Stimulated activated CD4-positive, alpha-beta T cell treated with anti-CD3 and anti-CD28 coated beads, Interleukin-4, amount 100 ng/mL, for 24 hours (primary cell): ENCODE measurements around the gene MICU2.

ENCODE experiments used
- DNase-seq: peaks from one replicate; pipeline ENCODE4 v3.0.0-alpha.2; 2020

Gene MICU2, protein sequence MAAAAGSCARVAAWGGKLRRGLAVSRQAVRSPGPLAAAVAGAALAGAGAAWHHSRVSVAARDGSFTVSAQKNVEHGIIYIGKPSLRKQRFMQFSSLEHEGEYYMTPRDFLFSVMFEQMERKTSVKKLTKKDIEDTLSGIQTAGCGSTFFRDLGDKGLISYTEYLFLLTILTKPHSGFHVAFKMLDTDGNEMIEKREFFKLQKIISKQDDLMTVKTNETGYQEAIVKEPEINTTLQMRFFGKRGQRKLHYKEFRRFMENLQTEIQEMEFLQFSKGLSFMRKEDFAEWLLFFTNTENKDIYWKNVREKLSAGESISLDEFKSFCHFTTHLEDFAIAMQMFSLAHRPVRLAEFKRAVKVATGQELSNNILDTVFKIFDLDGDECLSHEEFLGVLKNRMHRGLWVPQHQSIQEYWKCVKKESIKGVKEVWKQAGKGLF

DNA sequence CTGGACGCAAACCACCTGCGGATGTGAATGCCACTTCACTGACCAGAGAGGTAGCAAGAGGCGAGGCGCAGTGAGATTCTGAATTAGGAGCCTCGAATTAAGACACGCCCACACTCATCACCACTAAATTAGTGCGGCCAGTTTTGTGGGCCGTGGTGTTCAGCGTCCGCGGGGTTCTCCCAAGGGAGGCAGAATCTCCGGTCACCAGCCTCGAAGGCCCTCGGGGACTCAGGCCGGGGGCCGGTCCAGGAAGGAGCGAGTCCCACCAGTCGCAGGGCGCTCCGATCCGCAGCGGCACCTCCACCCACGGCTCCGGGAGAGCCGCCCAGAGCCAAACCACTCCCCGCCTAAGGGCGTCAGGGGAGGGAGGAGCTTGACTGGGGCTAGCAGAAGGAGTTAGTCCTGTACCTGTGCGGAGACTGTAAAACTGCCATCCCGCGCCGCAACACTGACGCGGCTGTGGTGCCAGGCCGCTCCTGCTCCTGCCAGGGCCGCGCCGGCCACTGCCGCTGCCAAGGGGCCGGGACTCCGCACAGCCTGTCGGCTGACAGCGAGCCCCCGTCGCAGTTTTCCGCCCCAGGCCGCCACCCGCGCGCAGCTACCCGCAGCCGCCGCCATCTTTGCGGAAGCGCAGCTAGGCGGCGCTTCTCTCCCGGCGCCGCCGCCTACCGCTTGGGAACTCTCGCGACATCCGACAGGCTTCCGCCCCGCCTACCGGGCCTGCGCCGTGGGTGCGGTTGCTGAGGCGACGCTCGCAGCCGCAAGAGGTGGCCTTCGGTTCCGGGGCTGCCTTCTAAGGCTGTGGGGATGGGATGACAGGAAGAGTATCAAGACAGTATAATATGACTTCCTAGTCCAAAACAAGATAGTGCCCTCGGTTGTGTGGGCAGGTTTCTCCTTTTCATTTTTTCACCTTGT lies at the start of gene MICU2:
Gene MICU2, minus strand, starts transcription at position 640 of the 918 bp plus-strand sequence. Its CDS starts 22 bp downstream, at position 618.
- DNase-seq, result peak; percentile 95

DNA sequence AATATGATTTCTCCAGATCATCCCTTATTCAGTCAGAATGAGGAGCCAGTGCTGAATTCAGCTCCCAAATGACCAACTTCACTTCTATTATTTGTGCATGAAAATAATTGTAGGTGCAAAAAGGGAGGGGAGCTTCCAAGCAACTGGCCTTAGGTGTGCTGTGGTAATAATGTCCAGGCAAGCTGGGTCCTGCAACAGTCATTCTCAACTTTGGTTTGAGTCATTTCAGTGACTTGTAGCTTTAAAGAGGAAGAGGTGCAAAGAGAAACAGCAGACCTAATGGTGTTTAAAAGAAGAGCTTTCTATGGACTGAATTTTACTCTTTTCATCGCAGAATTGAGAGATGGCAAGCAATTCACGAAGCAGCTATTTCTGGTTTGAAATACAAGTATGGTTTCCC lies 37.7 kb upstream of the MICU2 start:
- no peak for DNase-seq

DNA sequence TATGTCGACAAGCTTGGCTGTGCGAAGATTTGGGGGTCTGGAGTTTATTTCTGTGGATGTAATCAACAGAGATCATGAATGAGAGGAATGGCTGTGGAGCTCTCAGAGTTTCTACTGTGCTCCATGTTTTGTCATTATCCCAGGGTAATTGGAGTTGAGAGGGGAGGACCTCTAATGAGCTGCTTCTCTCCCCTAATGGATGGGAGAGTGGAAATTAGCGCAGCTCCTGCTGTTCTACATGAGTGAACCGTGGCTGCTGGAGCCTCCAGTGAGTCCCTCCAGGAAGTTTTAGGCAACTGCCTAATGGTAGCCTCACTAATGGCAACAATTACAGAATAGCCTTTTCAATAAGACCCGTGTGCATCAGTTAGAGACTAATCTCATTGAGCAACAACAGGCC lies 35.6 kb upstream of the MICU2 start:
- no peak for DNase-seq

DNA sequence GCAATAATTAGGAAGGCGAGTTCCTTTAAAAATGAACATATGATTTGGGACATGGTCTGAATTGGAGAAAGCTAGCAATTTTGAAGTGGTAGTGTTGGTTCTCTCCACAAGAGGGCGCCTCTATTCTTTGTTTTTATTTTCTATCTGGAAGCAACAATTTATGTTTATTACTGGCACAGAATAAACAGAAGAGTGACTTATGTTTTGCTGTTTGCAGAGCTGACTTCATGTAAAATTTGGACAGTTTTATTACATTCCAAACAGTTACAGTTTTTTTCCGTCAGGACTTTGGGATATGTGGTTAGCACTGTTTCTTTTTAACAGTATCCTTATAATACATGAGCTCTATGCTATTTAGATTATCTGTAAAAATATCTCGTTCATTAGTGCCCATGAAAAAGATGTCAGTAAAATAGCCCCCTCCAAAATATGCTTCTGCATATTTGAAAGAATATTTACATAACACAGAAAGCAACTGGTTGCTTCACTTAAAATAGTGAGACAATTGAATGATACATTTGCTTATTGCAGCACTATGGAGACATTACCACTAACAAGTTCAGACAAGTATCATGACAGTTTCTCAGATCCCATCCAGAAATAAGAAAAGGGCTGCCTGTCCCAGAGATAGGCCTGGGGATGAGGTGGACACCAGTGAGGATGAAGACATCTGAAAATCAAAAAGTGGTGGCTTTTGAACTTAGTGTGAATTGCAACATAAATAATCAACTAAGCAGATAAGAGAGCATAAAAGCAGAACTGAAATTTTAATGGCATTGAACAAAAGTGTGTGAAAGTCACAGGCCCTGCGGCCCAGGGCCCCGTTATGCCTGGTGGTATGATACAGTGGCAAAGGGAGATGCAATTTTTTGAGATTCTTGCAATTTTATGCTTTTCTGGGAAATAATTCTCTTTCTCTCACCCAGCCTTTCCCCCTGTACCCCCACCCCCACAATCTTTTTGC lies 34.6 kb upstream of the MICU2 start:
- DNase-seq, result peak; percentile 29

DNA sequence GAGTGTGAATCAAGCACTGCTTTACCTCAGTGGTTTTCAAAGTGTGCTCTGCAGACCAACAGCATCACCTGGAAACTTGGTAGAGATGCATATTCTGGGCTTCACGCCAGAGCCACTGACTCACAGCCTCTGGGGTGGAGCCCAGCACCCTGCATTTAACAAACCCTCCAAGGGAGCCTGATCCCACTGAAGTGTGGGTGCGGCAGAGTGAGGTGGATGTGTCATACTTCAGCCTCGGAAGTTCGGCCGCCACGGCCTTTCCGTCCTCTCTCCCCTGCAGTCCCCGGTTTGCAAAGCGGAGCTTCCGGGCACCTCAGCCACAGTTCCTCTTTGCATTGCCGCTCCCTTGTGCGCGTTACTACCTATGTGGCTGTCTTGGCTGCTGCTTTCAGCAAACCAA lies 33.3 kb upstream of the MICU2 start:
- DNase-seq, result peak; percentile 21

DNA sequence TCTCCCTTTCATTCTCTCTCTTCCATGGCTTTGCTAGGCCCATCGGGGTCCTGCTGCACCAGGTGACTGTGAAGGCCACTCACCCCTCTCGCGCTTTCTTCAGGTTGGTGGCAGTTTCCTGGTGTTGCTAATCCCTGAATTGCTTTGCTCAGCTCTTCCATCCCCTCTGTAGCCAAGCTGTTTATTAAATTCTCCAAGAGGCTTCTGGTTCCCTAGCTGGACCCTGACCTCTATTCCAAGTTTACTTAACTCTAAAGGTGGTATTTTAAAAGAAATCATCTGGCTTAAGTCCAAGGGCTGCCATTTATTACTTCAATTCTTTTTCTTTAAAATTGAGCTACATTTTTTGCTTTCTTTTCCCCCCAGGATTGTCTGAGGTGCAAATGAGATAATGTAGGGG lies 32.7 kb upstream of the MICU2 start:
- DNase-seq, result no peak

DNA sequence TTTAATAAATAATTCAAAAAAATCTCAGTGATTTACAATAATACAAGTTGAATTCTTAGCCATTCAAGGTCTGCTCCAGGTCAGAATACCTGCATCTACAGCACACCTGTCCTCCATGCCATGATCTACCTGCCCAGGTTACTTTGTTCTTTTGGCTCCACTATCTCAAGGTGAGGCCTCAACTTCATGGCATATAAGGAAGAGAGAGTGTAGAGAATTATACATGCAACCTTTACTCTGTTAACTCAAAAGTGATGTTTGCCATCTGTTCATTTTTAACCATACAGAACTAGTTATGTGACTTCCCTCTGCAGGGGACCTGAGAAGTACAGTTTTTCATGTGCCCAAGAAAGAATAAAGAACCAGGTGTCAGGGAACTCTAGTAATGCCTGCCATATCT lies 28.2 kb upstream of the MICU2 start:
- DNase-seq, result no peak

DNA sequence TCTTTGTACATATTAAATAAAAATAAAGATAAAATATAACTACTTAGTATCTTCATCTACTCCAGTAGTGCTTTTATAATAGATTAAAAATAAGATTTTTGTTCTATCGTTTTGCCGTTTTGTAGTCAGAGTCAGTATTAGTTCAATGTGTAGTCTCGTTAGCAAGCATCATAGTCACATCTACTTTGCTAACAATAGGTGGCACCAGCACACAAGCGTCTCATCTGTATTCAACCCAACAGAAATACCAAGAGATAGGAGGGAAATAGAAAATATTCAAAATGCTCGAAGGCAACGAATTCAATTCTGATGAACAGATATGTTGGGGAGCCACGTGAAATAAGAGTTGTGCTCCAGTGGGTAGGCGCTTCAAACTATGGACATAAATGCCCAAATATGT lies 21.4 kb upstream of the MICU2 start:
- no peak for DNase-seq

DNA sequence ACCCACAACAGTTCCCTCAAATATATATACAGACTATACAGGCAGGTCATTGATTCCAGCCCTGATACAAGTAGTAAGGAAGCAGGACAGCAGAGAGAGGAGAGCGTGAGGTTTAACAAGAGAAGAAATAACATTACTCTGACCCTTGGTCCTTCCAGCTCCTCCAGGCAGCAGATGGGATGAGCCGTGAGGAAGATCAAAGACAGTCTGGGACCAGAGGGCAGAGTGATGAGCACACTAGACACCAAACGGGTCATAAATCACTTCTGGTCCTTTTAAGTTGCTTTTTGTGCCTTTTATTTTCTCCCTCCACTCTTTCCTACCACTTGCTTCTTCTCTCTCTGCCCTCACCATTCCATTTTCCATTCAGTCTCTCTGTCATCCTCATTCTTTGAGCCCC lies 16.9 kb upstream of the MICU2 start:
- DNase-seq, result no peak

DNA sequence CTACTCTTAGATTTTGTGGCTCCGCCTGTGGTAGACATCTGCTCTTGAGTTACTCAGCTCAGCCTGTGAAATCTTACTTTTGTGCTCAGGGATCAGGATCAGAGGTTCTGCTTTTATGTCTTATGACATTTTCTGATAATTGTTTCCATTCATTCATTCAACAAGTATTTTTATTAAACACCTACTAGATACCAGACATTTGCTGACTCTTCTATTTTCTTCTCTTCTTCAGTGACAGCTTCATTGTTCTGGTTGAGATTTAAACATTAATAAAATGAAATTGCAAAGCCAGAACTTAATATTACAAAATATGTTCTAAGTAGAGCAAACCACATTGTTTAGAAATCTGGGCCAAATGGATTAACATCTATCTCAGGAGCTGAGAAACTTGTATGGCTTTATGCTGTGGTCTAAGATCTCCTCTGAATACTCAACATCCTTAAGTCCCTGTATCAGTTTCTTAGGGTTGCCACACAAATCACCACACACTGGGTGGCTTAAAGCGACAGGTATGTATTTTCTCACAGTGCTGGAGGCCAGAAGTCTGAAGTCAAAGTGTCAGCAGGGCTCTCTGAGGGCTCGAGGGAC lies 15.8 kb upstream of the MICU2 start:
- DNase-seq, result no peak

DNA sequence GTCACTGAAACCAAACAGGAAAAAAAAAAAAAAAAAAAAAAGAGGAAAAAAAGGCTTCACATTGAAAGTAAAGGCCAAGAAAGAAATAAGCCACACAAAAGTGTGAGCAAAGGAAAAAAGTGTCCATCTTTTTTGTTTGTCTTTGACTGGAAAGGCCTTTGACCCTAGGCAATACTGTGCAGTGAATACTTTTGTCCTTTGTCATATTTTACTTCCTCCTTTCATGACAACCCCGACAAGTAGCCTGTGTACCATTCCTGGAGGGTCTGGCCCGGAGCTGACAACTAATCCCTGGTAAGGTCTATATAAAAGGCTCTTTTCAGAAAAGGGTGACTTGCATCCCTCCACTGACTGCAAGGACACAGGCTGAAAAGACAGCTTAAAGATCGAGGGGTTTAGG lies 12.9 kb upstream of the MICU2 start:
- no peak for DNase-seq

DNA sequence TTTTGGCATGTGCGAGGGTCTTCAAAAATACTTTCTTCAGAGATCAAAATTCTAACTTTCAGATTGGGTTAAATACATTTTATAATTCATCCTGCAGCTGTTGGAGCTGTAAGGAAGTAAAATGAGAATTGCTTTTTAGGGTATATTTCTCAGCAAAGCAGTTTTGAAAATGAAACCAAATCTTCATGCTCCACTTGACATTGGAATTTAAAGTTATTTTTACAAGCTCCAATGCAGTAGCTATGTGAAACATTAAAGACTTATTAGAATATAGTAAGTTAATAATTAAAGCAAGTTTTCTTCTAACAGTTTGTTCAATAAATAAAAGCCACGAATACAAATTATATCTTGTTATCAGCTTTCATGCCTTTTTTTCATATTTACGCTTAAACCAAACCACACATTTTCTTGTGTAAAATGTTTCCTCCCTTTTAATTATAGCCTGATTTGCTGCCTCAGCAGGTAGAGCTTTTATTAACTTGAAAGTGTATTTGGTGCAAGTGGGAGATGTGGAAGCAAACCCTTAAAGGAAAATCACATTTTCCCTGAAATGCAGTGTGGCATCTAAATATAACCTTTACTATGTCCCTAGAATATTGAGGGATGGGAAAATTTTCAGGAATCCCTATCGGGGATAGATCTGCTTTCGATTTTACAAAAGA lies 12.4 kb upstream of the MICU2 start:
- DNase-seq, result no peak

DNA sequence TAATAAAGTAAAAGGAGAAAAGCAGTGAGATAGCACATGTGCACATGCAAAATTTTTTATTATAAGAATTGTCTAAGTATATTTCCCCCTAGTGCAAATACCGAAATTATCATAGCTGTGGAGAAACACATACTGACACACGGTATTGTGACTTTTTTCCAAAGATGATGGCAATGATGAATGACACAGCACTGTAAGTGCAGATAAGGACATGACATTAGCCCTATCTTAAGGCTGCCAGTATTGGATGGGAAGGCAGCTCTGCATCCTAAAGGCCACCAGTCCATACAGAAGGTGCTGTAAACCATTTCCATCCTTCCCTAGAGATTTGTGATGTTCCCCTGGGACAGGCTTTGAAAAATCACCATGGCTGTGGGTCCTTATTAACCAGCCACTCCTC lies 11.5 kb upstream of the MICU2 start:
- DNase-seq, result no peak

DNA sequence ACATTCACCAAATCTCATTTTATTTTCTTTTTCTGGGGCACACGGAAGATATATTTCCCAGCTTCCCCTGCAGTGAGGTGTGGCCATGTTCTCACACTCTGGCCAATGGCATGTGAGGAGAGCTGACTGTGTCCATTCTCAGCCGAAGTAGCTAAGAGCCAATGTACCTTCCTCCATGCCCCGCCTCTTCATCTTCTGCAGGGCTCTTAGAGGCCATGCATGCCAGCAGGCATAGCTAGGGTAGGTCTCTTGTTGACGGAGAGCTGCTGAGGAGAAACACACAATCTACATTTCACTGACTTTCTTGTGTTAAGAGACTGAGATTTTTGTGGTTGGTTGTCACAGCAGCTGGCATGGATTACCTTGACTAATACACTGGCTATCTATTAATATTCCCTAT lies 9.8 kb upstream of the MICU2 start:
- DNase-seq, result no peak

DNA sequence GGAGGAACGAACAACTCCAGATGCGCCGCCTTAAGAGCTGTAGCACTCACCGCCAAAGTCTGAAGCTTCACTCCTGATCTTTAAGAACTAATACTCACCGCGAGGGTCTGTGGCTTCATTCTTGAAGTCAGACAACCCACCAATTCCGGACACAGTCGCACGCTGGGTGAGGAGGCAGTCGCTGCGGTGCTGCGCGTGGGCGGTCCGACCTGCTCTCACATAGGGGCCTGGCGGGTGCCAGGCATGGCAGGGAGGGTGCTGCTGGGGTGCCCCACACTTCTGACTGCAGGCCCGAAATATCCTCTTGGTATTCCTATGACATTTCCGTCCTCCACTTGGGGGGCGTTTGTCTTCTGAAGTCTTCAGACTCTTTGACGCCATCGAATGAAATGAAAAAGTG lies 7.4 kb upstream of the MICU2 start:
- no peak for DNase-seq

DNA sequence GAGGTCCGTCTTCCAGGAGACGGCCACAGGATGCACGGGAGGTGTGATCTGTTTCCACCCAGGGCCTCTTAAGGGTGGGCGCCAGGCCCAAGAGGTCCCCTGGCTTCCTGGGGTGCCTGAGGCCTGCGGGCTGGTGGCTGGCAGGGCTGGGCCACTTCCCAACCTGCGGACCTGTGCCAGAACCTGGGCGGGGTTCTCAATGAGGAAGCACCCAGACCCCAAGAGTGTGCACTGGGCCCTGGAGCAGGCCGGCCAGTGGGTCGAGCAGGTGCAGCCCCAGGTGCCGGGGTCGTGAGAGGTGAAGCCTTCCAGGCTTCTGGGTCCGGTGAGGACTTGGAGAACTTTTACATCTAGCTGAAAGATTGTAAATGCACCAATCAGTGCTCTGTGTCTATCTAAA lies 6.7 kb upstream of the MICU2 start:
- no peak for DNase-seq

DNA sequence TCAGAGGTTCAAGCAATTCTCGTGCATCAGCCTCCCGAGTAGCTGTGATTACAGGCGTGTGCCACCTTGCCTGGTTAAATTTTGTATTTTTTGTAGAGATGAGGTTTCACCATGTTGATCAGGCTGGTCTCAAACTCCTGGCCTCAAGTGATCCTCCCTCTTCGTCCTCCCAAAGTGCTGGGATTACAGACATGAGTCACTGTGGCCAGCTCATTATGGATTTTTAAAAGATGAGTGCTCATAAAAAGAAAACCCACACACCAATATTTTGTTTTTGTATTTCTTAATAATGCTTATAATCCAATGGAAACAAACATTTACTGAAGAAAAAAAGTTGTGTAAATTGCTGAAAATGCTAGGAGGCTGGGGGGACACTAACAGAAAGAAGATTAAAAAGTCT lies 5.0 kb upstream of the MICU2 start:
- no peak for DNase-seq

DNA sequence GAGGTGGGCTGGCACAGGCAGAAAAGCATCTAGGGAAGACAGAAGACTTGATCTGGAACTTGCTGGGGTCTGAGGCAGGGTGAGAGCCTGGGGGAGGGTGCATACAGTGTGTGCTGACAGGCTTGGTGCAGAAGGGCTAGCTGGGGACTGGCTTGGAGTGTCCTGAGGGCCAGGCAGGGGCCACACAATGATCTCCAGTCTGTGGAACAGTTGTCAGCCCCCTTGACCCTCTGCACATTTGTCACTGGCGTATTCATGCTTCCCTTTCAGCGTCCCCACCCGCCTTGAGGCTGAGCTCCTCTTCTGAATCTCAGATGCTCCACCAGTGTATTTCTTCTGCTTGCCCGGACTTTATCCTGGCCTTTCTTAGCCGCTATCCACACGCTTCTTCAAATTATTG lies 2.8 kb upstream of the MICU2 start:
- no peak for DNase-seq

DNA sequence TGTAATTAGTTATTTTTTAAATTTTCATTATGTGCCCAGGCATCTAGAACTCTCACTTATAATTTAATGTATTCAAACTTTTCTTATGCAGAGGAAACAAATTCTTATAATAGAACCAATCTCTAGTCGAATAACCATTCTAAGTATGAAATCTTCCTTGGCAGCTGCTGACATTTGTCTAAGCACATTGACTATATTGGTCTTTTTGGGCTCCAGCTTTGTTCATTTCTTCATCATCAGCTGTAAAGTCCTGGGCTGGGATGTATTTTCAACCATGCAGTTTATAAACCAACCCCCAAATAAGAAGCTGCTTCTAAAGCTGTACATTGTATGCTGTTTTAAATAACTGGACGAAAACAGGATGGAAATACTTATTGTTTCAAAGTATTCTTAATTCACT lies 2.3 kb upstream of the MICU2 start:
- DNase-seq, result no peak

DNA sequence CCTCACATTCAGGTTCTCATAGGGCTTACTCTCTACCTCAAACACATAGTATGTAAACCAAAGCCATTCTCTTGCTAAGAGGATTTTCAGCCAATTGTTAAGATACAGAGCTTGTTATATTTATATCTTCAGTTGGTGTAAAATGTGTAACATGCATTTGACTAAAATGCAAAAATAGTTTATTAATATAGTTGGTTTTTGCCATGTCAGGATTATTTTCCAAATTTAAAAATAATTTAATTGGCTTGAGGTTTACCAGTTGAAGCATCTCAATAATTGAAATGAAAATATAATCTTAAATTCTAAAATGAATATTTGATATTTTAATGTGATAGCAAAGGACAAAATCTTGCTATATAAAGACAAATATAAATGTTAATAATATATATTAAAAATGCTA lies 7.2 kb downstream of the MICU2 start:
- no peak for DNase-seq

DNA sequence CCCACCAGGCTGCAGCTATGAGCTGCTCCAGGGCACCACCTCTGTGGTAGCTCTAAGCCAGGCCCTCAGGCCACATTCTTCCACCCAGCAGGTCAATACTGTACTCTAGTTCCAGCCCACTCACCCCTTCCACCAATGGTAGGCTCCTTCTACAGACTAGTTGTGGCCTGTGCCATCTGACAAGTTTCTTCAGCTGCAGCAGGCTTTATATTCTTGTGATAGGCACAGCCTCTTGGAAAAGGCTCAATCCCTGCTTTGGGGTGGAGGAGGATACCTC lies 8.5 kb downstream of the MICU2 start:
- no peak for DNase-seq
